T-helper 2 cell (primary cell): ENCODE data around the gene AHRR.
"Not testable (repeated sequence)": the region's sequence is repeated elsewhere in the genome, so short reads cannot be mapped to it uniquely, and the experiment has no call there.

Experiments
- DNase-seq, 5 experiments: peaks; one replicate each; pipeline versions ENCODE4 v3.0.0 to v3.0.0-alpha.2; 2012 to 2022
- total RNA-seq, 2 donors: gene quantifications; one replicate each; lab custom pipeline; 2026; lab: John Stamatoyannopoulos, UW

Gene AHRR
- 0.94 to 1.2 reads per million in 2 donors for total RNA-seq

DNA sequence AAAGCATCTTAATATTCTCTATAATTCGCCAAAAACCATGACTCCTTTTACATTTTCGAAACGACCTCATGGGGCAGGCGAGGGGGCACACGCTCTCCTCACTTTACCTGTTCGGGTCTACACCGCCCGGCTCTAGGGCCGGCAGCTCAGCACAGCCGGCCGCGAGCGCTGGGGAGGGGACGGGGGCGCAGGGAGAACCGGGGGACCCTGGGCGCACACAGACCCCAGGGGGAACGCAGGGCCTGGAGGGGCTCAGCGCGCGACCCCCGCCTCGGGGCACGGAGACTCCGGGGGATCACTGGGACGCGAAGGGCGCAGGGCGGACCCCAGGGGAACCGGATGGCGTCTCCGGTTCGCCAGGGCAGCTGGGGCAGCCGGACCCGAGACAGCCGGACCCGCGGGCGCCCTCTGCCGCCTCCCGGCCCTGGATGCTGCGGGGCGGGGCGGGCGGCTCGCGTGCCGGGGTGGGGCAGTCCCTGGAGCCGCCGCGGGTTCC is at the start of gene AHRR:
AHRR (plus strand) TSS at position 485 of the 496 bp plus-strand sequence. CDS start 22,189 bp downstream, outside the sequence.
- DNase-seq, result peak in 1 of 5 experiments; percentile 67

- not testable (repeated sequence) for DNase-seq
Observed at GRCh38 chr5:271828-272167, 49.7 kb upstream of the AHRR start.

- DNase-seq, result not testable (repeated sequence)
Observed at GRCh38 chr5:273091-273490, 48.4 kb upstream of the AHRR start.

- DNase-seq, result not testable (repeated sequence)
Observed at GRCh38 chr5:273491-273890, 48.0 kb upstream of the AHRR start.

DNA sequence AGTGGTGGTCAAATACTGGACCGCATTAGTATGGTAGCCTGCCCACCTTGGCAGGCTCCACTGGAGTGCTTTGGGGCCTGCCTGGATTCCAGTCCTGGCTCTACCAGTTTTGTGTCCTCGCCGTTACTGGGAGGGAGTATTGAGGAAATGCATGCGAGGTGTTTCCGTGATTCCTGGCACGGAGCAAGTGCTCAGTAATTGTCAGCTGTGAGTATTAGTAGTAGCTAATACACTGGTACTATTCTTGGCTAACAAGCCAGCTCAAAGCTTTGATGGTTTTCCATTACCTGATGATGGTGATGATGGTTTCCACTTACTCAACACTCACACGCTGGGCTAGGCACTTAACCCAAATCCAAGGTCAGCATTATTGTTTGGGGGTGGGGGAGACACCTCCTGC is 47.2 kb upstream of the AHRR start:
- not testable (repeated sequence) for DNase-seq

DNA sequence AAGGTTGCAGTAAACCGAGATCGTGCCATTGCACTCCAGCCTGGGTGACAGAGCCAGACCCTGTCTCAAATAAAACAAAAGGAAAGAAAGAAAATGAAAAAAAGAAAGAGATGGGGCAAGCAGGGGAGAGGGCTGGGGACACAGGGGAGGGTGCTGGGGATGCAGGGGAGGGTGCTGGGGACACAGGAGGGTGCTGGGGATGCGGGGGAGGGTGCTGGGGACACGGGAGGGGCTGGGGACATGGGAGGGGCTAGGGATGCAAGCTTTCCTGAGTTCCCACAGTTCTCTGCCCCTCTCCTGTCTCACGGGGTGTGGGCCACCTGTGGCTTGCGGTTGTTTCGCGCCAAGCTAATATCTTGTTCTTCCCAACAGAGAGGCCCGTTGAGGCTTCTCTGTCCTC is 42.9 kb upstream of the AHRR start:
- no peak for DNase-seq

- not testable (repeated sequence) for DNase-seq
Observed at GRCh38 chr5:279051-279665, 42.4 kb upstream of the AHRR start.

DNA sequence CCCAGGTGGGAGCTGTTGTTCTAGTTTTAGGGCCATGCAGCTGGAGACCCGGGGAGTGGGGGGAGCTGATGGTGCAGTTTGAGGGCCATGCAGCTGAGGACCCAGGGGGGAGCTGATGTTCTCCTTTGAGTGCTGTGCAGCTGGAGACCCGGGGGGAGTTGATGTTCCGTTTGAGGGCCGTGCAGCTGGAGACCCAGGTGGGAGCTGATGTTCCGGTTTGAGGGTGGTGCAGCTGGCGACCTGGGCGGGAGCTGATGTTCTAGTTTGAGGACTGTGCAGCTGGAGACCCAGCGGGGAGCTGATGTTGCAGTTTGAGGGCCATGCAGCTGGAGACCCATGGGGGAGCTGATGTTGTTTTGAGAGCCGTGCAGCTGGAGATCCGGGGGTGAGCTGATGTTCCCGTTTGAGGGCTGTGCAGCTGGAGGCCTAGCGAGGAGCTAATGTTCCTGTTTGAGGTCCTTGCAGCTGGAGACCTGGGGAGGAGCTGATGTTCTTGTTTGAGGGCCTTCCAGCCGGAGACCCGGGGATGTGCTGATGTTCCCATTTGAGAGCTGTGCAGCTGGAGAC is 35.4 kb upstream of the AHRR start:
- no peak for DNase-seq

GRCh38 chr5:290200-290599 is 31.3 kb upstream of the AHRR start:
- not testable (repeated sequence) for DNase-seq

DNA sequence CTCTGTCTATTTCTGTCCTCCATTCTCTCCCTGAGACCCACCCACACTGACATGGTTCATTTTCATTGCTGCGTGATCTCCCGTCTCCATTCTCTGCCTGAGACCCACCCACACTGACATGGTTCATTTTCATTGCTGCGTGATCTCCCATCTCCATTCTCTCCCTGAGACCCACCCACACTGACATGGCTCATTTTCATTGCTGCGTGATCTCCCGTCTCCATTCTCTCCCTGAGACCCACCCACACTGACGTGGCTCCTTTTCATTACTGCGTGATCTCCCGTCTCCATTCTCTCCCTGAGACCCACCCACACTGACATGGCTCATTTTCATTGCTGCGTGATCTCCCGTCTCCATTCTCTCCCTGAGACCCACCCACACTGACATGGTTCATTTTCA is 30.2 kb upstream of the AHRR start:
- not testable (repeated sequence) for DNase-seq

- DNase-seq, result not testable (repeated sequence)
Observed at GRCh38 chr5:294788-295187, 26.7 kb upstream of the AHRR start.

GRCh38 chr5:296207-296606 is 25.3 kb upstream of the AHRR start:
- DNase-seq, result not testable (repeated sequence)

DNA sequence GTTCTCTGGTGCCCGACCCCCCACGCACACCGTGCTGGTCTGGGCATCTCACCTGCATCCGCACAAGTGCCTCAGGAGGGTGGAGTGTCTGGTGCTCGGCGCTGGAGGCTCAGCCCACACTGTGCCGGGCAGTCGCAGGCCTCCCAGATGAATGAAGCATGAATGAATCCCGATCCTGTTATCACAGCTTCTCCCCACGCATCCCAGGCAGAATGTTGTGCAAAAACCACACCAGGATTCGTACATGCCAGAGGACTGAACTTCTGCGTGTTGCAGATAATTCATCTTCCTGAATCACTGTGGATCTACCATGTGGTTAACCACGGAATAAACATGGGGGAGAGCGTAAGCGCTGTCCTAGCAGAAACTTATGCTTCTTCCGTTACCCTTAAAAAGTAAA is 24.6 kb upstream of the AHRR start:
- DNase-seq, result peak in 2 of 5 experiments; percentile 8 to 66

DNA sequence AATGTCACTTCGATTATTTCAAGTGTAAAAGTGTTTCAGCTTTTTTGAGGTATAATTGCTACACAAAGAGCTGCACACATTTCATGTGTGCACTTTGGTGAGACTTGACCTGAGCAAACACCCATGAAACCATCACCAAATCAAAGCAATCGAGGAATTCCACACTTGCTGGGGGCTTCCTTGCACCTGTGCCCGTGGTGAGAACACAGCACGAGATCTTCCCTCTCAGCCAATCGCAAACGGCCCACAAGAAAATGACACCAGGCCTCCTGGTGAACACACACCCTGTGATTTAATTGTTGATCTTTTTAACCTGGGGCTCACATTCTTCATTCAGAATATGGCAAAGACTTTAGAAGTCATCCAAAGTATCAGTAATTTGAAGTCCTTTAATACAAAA is 24.1 kb upstream of the AHRR start:
- DNase-seq, result not testable (repeated sequence)

DNA sequence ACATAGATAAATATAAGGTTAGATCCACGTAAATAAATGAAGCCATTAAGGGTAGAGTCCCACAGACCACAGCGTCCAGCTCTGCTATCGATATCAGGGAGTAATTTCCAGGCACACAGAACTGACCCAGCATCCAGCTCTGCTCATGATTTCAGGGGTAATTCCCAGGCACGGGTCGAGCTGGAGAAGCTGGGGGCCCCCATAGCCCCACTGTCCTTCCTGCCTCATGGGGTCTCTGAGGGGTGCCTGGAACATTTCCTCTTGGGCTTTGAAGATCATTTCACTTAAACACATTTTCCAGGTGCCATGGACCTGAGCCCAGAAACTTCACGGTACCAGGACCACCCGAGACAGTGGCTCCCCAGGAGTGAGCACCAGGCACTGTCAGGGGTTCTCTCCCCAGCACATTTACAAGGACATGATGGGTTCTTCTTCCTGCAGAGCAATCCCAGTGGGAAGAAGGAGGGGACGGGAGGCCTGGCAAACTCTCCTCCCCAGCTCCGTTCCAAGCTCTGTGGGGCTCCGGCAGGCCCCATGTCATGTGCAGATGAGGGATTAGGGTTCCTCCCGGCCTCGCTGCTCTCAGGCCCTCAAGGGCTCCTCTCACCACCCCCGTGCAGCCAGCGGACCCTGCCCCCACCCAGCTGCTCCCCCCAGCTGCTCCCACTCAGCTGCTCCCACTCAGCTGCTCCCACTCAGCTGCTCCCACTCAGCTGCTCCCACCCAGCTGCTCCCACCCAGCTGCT is 23.4 kb upstream of the AHRR start:
- not testable (repeated sequence) for DNase-seq

DNA sequence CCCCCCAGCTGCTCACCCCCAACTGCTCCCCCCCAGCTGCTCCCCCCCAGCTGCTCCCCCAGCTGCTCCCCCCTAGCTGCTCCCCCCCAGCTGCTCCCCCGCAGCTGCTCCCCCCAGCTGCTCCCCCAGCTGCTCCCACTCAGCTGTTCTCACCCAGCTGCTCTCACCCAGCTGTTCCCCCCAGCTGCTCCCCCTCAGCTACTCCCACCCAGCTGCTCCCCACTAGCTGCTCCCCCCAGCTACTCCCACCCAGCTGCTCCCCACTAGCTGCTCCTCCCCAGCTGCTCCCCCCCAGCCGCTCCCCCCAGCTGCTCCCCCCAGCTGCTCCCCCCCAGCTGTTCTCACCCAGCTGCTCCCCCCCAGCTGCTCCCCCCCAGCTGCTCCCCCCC is 22.8 kb upstream of the AHRR start:
- no peak for DNase-seq

- not testable (repeated sequence) for DNase-seq
Observed at GRCh38 chr5:299921-300320, 21.6 kb upstream of the AHRR start.

- DNase-seq, result not testable (repeated sequence)
Observed at GRCh38 chr5:300691-301435, 20.7 kb upstream of the AHRR start.

DNA sequence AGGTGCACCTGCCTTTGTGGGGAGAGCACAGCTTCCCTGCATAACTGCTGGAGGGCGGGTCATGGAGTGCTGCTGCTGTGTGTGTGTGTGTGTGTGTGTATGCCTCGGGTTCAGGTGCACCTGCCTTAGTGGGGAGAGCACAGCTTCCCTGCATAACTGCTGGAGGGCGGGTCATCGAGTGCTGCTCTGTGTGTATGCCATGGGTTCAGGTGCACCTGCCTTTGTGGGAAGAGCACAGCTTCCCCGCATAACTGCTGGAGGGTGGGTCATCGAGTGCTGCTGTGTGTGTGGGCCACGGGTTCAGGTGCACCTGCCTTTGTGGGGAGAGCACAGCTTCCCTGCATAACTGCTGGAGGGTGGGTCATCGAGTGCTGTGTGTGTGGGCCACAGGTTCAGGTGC is 19.1 kb upstream of the AHRR start:
- DNase-seq, result not testable (repeated sequence)

DNA sequence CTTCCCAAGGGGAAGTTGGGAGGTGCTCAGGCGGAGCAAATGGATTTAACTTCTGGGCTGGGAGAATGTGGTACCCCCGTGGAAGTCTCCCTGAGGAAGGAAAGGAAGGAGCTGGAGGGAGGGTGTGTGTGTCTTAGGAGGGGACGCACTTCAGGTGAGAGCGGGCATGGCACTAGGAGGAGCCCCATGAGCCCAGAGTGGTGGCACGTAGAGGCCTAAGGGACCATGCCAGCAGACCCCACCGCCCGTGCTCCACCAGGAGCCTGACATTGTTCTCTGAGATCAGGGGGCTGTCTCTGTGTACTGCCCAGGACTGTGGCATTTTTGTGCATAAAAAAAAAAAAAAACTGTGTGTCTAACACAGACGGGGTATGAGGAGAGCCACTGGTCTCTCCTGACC is 18.5 kb upstream of the AHRR start:
- no peak for DNase-seq

- not testable (repeated sequence) for DNase-seq
Observed at GRCh38 chr5:303741-304140, 17.8 kb upstream of the AHRR start.

DNA sequence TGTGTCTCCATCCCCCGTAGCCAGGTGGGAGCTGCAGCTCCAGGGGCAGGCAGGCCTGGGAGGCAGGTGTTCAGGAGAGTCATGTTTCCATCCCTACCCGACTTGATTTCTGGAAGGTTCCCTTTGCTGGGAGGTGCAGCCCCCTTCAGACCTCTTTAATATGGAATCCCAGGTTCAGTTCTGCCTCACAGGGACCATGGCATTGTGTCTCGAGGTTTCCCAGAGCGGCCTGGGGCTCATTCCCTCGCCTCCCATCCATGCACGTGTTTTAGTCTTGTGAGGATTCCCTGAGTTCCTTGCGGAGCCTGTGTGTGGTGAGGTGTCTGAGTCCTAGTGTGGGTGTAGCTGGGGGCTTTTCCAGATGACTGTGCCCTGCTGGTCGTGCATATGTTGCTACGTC is 16.5 kb upstream of the AHRR start:
- DNase-seq, result no peak

GRCh38 chr5:305459-305858 is 16.1 kb upstream of the AHRR start:
- no peak for DNase-seq
